COLO668 (cell line): ENCODE data around the gene ALOX5.
"Not testable (repeated sequence)": the region's sequence is repeated elsewhere in the genome, so short reads cannot be mapped to it uniquely, and the experiment has no call there.

Source experiments
- DNase-seq: peaks from one replicate; lab custom pipeline; 2025; ENCODE audit not compliant: unreplicated experiment; lab: John Stamatoyannopoulos, UW

ALOX5 gene

GRCh38 chr10:45404087-45404769 lies 30.2 kb downstream of the ALOX5 start:
- no peak for DNase-seq

GRCh38 chr10:45404770-45405120 lies 30.7 kb downstream of the ALOX5 start:
- no peak for DNase-seq

GRCh38 chr10:45407542-45407941 lies 33.5 kb downstream of the ALOX5 start:
- DNase-seq = no peak

- peak; percentile 8 for DNase-seq
Observed at GRCh38 chr10:45408421-45409319, 34.7 kb downstream of the ALOX5 start.

- DNase-seq = not testable (repeated sequence)
Observed at GRCh38 chr10:45409347-45409746, 35.3 kb downstream of the ALOX5 start.

- no peak for DNase-seq
Observed at GRCh38 chr10:45409782-45410181, 35.8 kb downstream of the ALOX5 start.

- DNase-seq = no peak
Observed at GRCh38 chr10:45410489-45410806, 36.4 kb downstream of the ALOX5 start.

- no peak for DNase-seq
Observed at GRCh38 chr10:45410807-45411606, 37.0 kb downstream of the ALOX5 start.

- no peak for DNase-seq
Observed at GRCh38 chr10:45411607-45411940, 37.6 kb downstream of the ALOX5 start.

- DNase-seq = not testable (repeated sequence)
Observed at GRCh38 chr10:45415062-45415461, 41.0 kb downstream of the ALOX5 start.

- DNase-seq = no peak
Observed at GRCh38 chr10:45416603-45417002, 42.6 kb downstream of the ALOX5 start.

- DNase-seq = no peak
Observed at GRCh38 chr10:45417746-45418145, 43.7 kb downstream of the ALOX5 start.

GRCh38 chr10:45418417-45418848 lies 44.4 kb downstream of the ALOX5 start:
- no peak for DNase-seq

GRCh38 chr10:45418849-45419675 lies 45.0 kb downstream of the ALOX5 start:
- DNase-seq = peak; percentile 65

- no peak for DNase-seq
Observed at GRCh38 chr10:45419676-45420025, 45.6 kb downstream of the ALOX5 start.

- peak; percentile 61 for DNase-seq
Observed at GRCh38 chr10:45420453-45421192, 46.6 kb downstream of the ALOX5 start.

GRCh38 chr10:45421221-45422097 lies 47.4 kb downstream of the ALOX5 start:
- no peak for DNase-seq

GRCh38 chr10:45422207-45422865 lies 48.3 kb downstream of the ALOX5 start:
- no peak for DNase-seq
